ENCODE results near the gene CNTNAP2. TPM values are rescaled to one million over a fixed set of nuclear protein-coding genes. Genes with fewer than 3 reads are reported as not detected.

The CNTNAP2 gene
- total and polyA plus RNA-seq, 2 of the 13 experiments (the other 11 are each of a cell fraction or from before 2014, with no cell fraction given) = 0.40 to 0.42 TPM

DNA sequence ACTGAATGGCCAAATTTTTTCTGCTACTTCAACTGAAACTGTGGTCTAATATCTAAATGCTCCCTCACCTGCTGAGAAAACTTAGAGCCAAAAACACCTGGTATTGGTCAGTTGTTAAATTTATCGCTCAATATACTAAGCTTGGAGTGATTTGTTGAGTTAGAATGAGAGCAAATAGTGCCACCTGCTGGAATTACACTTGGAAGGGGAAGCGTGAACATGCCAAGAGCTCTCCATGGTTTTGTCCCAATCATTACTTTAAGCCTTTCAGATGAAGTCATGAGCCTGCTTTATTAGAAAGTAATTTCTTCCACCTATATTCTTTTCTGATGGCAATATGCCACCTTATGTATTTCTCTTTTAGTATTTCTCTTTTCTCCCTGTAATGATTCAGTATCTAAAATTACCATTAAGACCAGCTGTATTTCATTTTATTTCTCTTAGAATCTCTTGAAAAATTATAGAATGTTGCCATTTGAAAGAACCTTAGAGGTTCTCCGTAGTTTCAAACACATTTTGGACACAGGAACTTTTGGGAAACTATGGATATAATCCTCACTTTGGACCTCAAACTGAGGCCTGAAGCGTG, 2026.2 kb downstream of the CNTNAP2 start (continued):
- TF ChIP-seq STAG1 (CRISPR knock-in tag; IDR thresholded peaks at IDR 0.05) = peak; percentile 51
- no peak for TF ChIP-seq ZNF280B (CRISPR knock-in tag; IDR thresholded peaks at IDR 0.05; ENCODE audit: borderline replicate concordance)
- peak; percentile 32; the same call in 1 of the 2 replicates for TF ChIP-seq RAD21 (CRISPR knock-in tag; IDR thresholded peaks at IDR 0.05)
- no peak for TF ChIP-seq MYC (CRISPR knock-in tag; IDR thresholded peaks at IDR 0.05; ENCODE audit: borderline replicate concordance)
- TF ChIP-seq PCBP2 (optimal IDR thresholded peaks at IDR 0.05; ENCODE audit: low read depth, low read length, poor library complexity, severe bottlenecking) = no peak

GRCh38 chr7:148144827-148145226, 2028.2 kb downstream of the CNTNAP2 start:
- CTCF ChIA-PET (ENCODE audit: low intra/inter-chr PET ratio, low total read pairs) = no interaction called here
- no peak overlapping the region for H3K4me3 ChIP-seq (replicated peaks in 1 of 3; ENCODE audit: insufficient read depth in 1 of 3, low read depth in 2 of 3, low read length in 3 of 3)
- H3K27me3 ChIP-seq (ENCODE audit: control insufficient read depth in 1 of 2, insufficient read depth in 2 of 2, low read length in 2 of 2) = no peaks in the 10 kb centered on the region
- POLR2A ChIA-PET = no interaction called here
- no peaks in the 10 kb centered on the region for H3K4me1 ChIP-seq (ENCODE audit: insufficient read depth, low read length)
- no peak overlapping the region for H3K27ac ChIP-seq (ENCODE audit: extremely low read length, insufficient read depth, low read length)
- H3K79me2 ChIP-seq (ENCODE audit: insufficient read depth, low read length) = no peaks in the 10 kb centered on the region
- DNase-seq (ENCODE audit: low spot score) (no peak), FAIRE-seq (no peak), ATAC-seq (no peak)
- H3K36me3 ChIP-seq (replicated peaks in 1 of 2; ENCODE audit: control insufficient read depth in 1 of 2, insufficient read depth in 2 of 2, low read length in 2 of 2) = no peaks in the 10 kb centered on the region
- H3K9ac ChIP-seq (ENCODE audit: insufficient read depth, low read depth, low read length) = no peak overlapping the region
- BruUV-seq (replicated peaks) = no TSS peak
- intact Hi-C loops (cut with micrococcal nuclease; ENCODE audit: unreplicated experiment) (no loop called here), in situ Hi-C loops (cut with HindIII; ENCODE audit: extremely low pct_ligation_motif_present, low pct_unique_long_range_greater_than_20kb) (no loop called here)
- under 1% methylated on average over 4 of the region's 4 CpGs for WGBS (ENCODE audit: low lambda C conversion rate)
- TF ChIP-seq MED1 (CRISPR knock-in tag; IDR thresholded peaks at IDR 0.05) (no peak), MAFK (conservative IDR thresholded peaks at IDR 0.05 in 1 of 2, IDR thresholded peaks at IDR 0.05 in 1 of 2; ENCODE audit: low read length in 2 of 2) (0 out of 4 replicates have a peak, but pooled peaks of 1 of the 2 experiments have one; percentile 18)
- H3K4me2 ChIP-seq (ENCODE audit: low read depth, low read length) = no peak overlapping the region
- H4K20me1 ChIP-seq (ENCODE audit: insufficient read depth, low read length) = no peaks in the 10 kb centered on the region
- H3K9me3 ChIP-seq (ENCODE audit: low read length) = no peaks in the 10 kb centered on the region
- H2AFZ ChIP-seq (ENCODE audit: low read length) = no peak overlapping the region
